Psoas muscle (tissue), 8 donors: ENCODE measurements around the gene PLEKHA1. TPM values are rescaled to one million over a fixed set of nuclear protein-coding genes. Genes with fewer than 3 reads are reported as not detected.

Source experiments
- ATAC-seq, 4 donors: fragments of 200-7000 bp; cut with Tn5 transposase; one replicate each; pipeline ENCODE4 v1.9.1; 2020; ENCODE audit warnings: moderate library complexity in 3 of 4, mild to moderate bottlenecking in 2 of 4
- DNase-seq, 2 donors: peaks; one replicate each; pipeline ENCODE4 v3.0.0-alpha.2; 2020
- H3K27ac ChIP-seq: fragments of 200-600 bp; one replicate; pipeline ENCODE4 v1.8.0; 2022
- H3K27me3 ChIP-seq, 3 donors: fragments of 200-600 bp in 1 of 3; one replicate each; pipeline versions ENCODE4 v1.6.1 to v1.8.0; 2013 to 2022; ENCODE audit warnings: low read length in 2 of 3, mild to moderate bottlenecking in 2 of 3, moderate library complexity in 1 of 3; ENCODE audit not compliant: insufficient read depth in 3 of 3
- H3K36me3 ChIP-seq, 2 donors: fragments of 200-600 bp in 1 of 2; one replicate each; pipeline versions ENCODE4 v1.6.1 to v1.8.0; 2013 to 2022; ENCODE audit warnings: low read depth in 1 of 2, mild to moderate bottlenecking in 1 of 2, moderate library complexity in 1 of 2; ENCODE audit not compliant: insufficient read depth in 1 of 2
- H3K4me1 ChIP-seq: fragments of 200-600 bp; one replicate; pipeline ENCODE4 v1.8.0; 2022
- H3K4me3 ChIP-seq: fragments of 200-600 bp; one replicate; pipeline ENCODE4 v1.8.0; 2022; ENCODE audit warnings: mild to moderate bottlenecking
- H3K9me3 ChIP-seq: fragments of 200-600 bp; one replicate; pipeline ENCODE4 v1.8.0; 2022
- WGBS, 3 donors: extraction: QIAGEN DNeasy Blood & Tissue Kit; methylation state at CpG; one replicate each; pipeline versions ENCODE4 v1.1.6 to v1.1.7; 2013; 5-methylcytosine and 5-hydroxymethylcytosine counted together
- intact Hi-C, 2 donors: fragments of 100-400 bp; cut with DNase I; formaldehyde crosslinking; loops; one replicate each; pipeline versions ENCODE4 v1.11.0 to v1.14.2; 2022
- polyA plus RNA-seq, 3 donors: library from polyadenylated mRNA; stranded (reverse); fragments of 200-250 nt; gene quantifications; one replicate each; pipeline ENCODE4 v1.2.3, GENCODE V29; 2013
- total RNA-seq, 4 donors: library from RNA; stranded (reverse); fragmentation: NEBNext Ultra II Directional in 2 of 4; extraction: Animal tissue kit (Norgen Biotek cat#: 25700) in 2 of 4; gene quantifications; one replicate each; pipeline versions ENCODE4 v1.2.1 to v1.2.4, GENCODE V29; 2021 to 2023
- TF ChIP-seq, protein P1 (sequence below): fragments of 200-600 bp; IDR thresholded peaks from one replicate; pipeline ENCODE4 v1.8.0; 2022; ENCODE audit warnings: antibody characterized with exemption
- donor health status: healthy with polysubstance abuse.
- donor health status: DM: no; HTN: no; CAD: no; lungs with moderate emphysema.
- donor health status: Bipolar disorder and iron deficiency.
- donor health status: healthy.
- donor health status: DM: yes; HTN: yes; CAD: no.
- donor health status: DM: no; HTN: no; CAD: no.
- donor health status: DM: no; HTN: no; CAD: no.
- donor health status: DM: yes; HTN: yes; CAD: no.

PLEKHA1 gene
- total and polyA plus RNA-seq, 7 donors: 29.5 to 75.3 (median 53.1) TPM

DNA sequence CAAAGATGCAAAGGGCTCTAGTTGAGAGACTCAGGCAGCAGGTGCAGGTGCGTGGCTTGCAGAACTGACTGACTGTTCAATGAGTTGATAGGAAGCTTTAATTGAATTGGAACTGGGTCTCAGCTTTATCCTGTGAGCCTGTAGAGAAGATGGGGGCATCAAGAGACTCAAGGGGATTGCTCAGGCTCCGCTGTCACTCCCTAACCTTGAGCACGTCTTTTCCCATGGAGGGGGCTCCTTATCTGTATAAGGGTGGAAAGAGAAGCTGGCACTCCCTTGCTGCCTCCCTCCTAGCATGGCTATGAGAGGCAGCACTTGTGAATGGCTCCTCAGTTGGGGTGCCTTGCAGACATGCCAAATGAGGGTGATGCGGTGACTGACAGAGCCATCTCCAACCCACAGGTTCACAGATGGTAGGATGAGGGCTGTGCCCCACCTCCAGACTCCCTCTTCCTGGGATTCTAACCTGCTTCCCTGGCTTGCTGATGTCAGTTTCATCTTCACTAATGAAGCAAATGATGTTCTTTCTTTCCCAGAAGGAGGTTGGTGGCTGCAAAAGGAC is 12.4 kb upstream of the PLEKHA1 start:
- H3K4me3 ChIP-seq: no peak overlapping the region
- H3K36me3 ChIP-seq: no peaks in the 10 kb centered on the region
- 89 to 96% (median 93%) methylated on average over 4 of the region's 4 CpGs for WGBS, 3 donors
- H3K27ac ChIP-seq: no peak overlapping the region
- ATAC-seq (no peak), DNase-seq (no peak)
- H3K27me3 ChIP-seq: no peaks in the 10 kb centered on the region
- intact Hi-C loops: loop anchor here (2.0 to 5.0 kb wide), 2 partner anchors 35 to 425 kb away; no protein-coding TSS in a partner anchor
- TF ChIP-seq, protein P1, sequence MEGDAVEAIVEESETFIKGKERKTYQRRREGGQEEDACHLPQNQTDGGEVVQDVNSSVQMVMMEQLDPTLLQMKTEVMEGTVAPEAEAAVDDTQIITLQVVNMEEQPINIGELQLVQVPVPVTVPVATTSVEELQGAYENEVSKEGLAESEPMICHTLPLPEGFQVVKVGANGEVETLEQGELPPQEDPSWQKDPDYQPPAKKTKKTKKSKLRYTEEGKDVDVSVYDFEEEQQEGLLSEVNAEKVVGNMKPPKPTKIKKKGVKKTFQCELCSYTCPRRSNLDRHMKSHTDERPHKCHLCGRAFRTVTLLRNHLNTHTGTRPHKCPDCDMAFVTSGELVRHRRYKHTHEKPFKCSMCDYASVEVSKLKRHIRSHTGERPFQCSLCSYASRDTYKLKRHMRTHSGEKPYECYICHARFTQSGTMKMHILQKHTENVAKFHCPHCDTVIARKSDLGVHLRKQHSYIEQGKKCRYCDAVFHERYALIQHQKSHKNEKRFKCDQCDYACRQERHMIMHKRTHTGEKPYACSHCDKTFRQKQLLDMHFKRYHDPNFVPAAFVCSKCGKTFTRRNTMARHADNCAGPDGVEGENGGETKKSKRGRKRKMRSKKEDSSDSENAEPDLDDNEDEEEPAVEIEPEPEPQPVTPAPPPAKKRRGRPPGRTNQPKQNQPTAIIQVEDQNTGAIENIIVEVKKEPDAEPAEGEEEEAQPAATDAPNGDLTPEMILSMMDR: no peak
- H3K4me1 ChIP-seq: no peaks in the 10 kb centered on the region
- H3K9me3 ChIP-seq: no peaks in the 10 kb centered on the region

DNA sequence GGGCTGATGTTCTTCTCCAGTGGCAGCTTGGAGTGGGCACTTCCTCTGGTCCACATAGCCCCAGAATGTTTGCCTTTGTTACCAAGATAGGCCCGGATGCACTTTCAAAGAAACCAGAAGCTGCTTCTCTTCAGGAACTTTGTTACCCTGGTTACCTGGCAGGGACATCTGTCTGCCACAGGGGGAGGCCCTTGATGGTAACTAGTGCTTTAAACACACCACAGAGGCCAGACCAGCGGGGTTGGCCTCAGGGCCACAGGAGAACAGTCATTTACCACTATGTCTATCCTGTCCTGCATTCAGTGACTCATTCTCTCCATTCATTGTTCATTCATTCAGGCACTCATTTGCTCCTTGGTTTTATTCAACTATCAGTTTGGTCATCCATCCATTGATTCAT is 11.9 kb upstream of the PLEKHA1 start:
- intact Hi-C loops: loop anchor here (2.0 to 5.0 kb wide), 2 partner anchors 36 to 425 kb away; no protein-coding TSS in a partner anchor
- WGBS, 3 donors: 33 to 52% (median 44%) methylated on average over 2 of the region's 2 CpGs
- Histone ChIP-seq H3K4me1 (no peaks in the 10 kb centered on the region), H3K27me3 (no peaks in the 10 kb centered on the region), H3K9me3 (no peaks in the 10 kb centered on the region), H3K27ac (no peak overlapping the region), H3K4me3 (no peak overlapping the region), H3K36me3 (no peaks in the 10 kb centered on the region)
- DNase-seq: no peak
- TF ChIP-seq, protein P1: no peak
- no peak for ATAC-seq

DNA sequence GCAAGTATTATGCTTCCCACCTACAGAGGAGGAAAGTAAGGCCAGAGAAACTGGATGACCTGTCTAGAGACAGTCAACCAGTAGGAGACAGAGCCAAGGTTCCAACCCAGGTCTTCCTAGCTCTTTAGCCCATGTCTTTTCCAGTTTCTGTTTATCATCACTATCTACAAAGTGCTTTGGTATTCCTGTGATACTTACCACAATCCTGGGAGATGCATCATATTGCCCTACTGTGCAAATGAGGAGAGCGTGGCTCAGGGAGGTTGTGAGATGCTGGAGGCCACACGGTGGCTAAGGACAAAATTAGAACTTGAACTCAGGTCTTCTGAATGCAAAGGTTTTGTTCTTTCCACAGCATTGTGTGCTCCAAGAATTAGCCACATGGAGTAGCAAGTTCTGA is 11.2 kb upstream of the PLEKHA1 start:
- H3K9me3 ChIP-seq: no peaks in the 10 kb centered on the region
- intact Hi-C loops: loop anchor here (2.0 to 5.0 kb wide), 2 partner anchors 37 to 424 kb away; no protein-coding TSS in a partner anchor
- no peak overlapping the region for H3K4me3 ChIP-seq
- no peaks in the 10 kb centered on the region for H3K4me1 ChIP-seq
- WGBS, 3 donors: 85 to 92% (median 89%) methylated on average over 2 of the region's 2 CpGs
- no peaks in the 10 kb centered on the region for H3K27me3 ChIP-seq
- TF ChIP-seq, protein P1: no peak
- DNase-seq (no peak), ATAC-seq (no peak)
- H3K27ac ChIP-seq: no peak overlapping the region
- H3K36me3 ChIP-seq: no peaks in the 10 kb centered on the region

DNA sequence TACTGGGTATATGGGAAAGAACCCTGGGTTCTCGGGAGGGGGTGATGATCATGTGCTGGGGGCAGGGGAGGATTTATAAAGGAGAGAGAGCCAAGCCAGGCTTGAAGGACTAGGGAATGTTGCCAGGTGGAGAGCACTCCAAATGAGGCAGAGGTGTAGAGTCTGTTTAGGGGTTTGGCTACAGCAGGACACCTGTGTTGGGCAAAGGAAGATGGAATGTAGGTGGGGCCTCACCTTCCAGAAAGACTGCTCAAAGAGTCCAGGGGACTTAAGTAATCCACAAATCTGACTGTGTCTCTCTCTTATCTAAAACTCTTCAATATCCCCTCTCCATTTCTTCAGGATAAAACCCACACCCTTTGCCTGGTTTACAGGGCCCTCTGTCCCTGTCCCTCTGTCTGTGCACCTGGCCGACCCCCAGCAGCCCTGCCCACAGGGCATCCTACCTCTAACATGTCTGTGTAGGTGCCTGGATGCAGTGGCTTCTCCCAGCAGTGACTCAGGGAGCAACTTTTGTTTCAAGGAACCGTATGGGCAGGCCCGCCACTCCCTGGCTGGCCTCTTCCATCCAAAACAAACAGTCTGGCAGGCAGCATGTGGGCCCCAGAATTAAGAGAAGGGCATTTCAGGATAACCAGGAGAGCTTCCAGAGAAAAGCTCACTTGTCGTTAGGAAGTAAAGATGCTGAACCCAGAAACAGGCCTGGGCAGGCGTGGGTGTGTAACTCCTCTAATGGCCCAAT is 10.6 kb upstream of the PLEKHA1 start:
- H3K27me3 ChIP-seq: no peaks in the 10 kb centered on the region
- ATAC-seq: no peak
- no peaks in the 10 kb centered on the region for H3K36me3 ChIP-seq
- no peaks in the 10 kb centered on the region for H3K9me3 ChIP-seq
- no peak for DNase-seq
- H3K27ac ChIP-seq: no peak overlapping the region
- no peak overlapping the region for H3K4me3 ChIP-seq
- 65 to 79% (median 68%) methylated on average over 6 of the region's 6 CpGs for WGBS, 3 donors
- TF ChIP-seq, protein P1: no peak
- no peaks in the 10 kb centered on the region for H3K4me1 ChIP-seq
- intact Hi-C loops: loop anchor here (2.0 to 5.0 kb wide), 2 partner anchors 37 to 423 kb away; no protein-coding TSS in a partner anchor
